LoVo (cell line): ENCODE data around the gene FGD4.

Experiments used
- DNase-seq: peaks from one replicate; pipeline ENCODE4 v3.0.0-alpha.2; 2016; ENCODE audit warnings: low spot score

Gene FGD4

DNA sequence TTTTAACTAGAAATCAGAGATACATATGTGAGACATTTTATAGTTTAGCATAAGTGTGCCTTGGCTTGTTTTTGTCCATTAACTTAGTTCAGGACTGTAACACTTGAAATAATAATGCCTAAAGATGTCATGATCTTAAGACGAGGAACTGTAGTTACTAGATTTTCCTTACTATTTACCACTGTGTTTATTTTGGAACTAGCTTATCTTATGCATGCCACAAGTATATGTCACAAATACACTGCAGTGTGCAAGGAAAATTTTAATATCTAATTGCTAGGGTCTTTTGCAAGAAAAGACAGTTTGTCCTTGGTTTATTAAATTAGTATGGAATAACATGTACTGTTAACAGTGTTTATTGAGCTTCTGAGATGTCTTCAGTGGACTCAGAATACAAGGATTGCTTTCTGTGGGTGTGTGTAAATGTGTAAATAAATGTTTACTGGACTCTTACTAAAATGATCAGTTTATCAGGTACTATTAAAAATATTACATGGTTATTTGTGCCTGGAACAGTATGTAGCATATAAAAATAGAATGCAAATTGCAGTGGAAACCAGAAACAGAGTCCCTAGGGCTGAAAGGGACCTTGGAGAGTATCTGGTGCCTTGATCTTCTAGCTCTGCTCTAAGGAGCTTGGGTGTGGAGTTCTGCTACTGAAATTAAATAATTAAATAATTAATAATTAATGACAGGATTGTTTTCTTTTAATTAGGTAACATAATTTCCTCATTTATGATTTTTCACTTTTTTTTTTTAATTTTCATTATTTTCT, 58.1 kb downstream of the FGD4 start:
- no peak for DNase-seq

GRCh38 chr12:32460638-32461037, 61.3 kb downstream of the FGD4 start:
- DNase-seq = no peak

GRCh38 chr12:32462908-32463307, 63.5 kb downstream of the FGD4 start:
- DNase-seq = no peak

DNA sequence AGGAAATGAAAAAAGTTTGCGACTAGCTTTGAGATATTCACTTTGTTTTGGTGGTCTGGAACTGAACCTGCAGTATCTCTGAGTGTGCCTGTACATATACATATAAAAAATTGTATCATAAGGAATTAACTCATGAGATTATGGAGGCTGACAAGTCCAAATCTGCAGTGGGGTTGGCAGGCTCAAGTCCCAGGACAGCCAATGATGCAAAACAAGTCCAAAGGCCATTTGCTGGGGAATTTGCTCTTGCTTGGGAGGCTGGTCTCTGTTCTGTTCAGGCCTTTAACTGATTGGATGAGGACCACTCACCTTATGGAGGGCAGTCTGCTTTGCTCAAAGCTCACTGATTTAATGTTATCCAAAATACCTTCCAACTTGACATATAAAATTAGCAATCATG, 66.8 kb downstream of the FGD4 start:
- DNase-seq = no peak

GRCh38 chr12:32466986-32467711, 67.8 kb downstream of the FGD4 start:
- DNase-seq = no peak

DNA sequence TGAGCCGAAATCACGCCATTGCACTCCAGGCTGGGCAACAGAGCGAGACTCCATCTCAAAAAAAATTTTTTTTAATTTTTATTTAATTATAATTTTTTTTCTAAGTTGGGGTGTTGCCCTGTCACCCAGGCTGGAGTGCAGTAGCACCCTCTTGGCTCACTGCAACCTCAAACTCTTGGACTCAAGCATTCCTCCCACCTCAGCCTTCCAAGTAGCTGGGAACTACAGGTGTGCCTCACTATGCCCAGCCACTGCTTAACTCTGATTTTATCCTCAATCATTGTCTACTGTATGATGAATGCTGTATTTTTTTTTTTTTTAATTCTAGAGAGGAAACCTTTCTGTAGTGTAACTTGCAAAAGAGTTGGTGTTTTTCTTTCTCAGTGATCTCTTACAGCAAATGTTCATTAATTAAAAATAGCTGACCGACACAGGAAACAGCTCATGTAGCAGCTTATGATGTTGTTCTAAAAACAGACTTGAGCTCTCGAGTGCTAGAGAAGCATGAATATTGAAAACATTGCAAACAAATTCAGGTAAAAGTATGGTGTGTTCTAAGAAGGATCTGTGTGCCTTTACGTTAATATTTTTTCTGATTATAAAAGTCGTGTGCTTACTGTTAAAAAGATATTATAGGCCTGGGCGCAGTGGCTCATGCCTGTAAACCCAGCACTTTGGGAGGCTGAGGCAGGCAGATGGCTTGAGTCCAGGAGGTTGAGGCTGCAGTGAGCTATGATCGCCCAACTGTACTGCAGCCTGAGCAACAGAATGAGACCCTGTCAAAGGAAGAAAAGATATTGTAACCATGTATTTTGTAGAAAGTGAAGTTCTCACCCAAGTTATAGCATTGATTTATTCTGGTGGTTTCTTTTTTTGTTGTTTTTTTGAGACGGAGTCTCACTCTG, 68.9 kb downstream of the FGD4 start:
- no peak for DNase-seq

GRCh38 chr12:32470936-32471470, 71.6 kb downstream of the FGD4 start:
- DNase-seq = no peak

DNA sequence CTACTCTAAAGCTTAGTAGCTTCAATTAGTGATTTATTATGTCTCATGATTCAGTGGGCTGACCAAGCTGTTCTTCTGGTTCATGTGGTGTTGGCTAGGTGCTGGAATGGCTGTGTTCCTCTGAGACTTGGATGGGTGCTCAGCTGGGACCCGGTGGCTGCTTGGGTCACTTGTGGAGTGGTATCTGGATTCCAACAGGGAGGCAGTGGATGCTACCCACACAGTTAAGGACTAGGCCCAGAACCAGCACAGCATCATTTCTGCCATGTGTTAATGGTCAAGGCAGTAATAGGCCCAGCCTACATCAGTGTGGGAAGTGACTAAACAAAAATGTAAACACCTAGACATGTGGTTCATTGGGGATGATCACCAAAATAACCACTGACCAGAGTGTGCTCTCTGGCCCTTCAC, 72.2 kb downstream of the FGD4 start:
- no peak for DNase-seq

DNA sequence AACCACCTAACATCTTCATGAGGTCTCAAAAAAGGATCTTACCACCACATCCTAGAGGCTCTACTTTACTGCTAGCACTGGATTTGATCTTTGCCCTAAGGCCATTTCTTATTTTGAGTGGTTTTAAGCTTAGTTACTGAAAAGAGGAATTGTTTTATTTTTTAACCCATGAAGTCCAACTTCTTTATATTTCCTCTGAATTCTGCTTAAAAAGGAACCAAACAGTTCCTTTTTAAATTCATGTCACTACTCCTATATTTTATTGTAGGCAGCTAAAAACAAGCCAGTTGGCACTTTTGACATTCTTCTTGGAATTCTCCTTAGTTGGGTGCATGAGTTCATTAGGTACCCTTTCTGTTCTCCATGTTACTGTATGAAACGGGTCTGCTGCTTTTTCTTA, 76.4 kb downstream of the FGD4 start:
- no peak for DNase-seq

DNA sequence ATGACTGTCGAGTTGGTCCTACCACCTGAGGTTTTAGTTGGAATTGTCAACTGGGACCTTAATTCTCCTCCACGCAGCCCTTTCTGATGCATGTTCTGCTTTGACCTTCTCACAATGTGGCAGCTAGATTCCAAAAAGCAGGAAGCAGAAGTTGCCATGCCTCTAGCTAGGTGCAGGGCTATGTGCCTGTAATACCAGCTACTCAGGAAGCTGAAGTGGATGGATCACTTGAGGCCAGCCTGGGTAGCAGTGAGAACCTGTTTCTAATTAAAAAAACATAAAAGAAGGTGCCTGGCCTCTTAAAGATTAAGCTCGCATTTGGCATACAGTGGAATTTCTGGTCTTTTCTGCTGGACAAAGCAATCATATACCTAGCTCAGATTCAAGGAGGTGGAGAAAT, 77.1 kb downstream of the FGD4 start:
- no peak for DNase-seq

DNA sequence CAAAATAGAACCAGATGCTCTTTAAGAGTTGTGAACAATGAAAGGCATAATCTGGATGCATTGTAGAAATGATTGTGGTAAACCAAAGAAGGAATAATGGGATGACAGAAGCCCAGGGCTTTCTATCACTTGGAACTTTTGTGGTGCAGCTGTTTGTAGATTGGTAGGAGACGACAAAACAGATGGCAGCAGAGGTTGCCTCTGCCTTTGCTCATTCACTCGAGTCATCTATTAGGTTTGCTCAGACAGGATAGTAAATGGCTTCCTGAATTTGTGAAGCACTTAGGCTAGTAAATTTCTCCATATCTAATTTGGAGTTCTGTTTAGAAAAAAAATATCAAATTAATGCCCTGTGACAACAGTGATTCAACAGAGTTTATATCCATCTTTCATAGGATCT, 78.4 kb downstream of the FGD4 start:
- DNase-seq = no peak

DNA sequence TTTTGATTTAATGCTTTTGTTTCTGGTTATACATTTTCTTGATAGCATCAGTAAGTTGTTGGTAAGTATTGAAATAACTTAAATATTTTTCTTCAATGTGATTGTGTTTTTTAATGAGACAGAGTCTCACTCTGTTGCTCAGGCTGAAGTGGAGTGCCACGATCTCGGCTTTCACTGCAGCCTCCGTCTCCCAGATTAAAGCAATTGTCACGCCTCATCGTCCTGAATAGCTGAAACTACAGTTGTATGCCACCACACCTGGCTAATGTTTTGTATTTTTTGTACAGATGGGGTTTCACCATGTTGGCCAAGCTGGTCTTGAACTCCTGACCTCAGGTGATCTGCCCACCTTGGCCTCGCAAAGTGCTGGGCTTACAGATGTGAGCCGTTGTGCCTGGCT, 78.8 kb downstream of the FGD4 start:
- DNase-seq = no peak

- DNase-seq = no peak
These were observed 79.7 kb downstream of the FGD4 start for GRCh38 chr12:32478858-32479725.

DNA sequence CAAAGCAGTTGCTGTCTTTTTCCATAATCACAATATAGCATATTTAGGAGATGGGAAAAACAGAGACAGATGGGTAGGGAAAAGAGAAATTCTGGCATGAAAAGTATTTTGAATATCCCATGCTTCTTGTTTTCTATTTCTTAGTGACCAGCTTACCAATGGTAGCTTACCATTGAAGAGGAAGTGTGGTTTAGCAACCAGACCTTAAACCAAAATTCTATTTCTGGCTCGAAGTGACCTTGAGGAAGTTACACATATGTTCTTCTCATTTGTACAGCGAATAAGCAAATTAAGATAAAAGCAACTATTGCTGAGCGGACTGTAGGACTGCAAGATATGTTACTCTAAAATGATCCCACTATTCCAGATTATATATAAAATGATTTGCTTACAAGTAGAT, 82.9 kb downstream of the FGD4 start:
- no peak for DNase-seq

GRCh38 chr12:32483499-32483898, 84.1 kb downstream of the FGD4 start:
- no peak for DNase-seq

DNA sequence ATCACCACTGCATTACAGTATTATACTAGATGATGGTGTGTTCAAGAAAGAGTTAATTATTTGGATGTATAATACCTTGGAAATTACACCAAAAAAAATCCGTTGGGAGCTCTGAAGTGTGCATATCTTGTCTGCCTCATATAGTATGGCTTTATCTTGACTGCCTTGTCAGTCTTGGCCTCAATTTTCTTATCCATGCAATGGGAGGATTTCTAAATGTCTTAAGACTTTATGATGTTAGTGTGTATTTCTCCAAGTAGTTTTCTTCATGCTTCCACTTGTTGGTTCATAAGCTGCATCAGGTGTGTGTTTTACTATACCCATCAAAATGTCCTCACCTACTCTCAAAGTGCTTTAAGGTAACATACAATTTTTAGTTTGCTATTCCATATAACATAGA, 84.6 kb downstream of the FGD4 start:
- no peak for DNase-seq

- DNase-seq = no peak
These were observed 86.8 kb downstream of the FGD4 start for GRCh38 chr12:32486158-32486557.

- DNase-seq = no peak
These were observed 88.8 kb downstream of the FGD4 start for GRCh38 chr12:32488132-32488531.

DNA sequence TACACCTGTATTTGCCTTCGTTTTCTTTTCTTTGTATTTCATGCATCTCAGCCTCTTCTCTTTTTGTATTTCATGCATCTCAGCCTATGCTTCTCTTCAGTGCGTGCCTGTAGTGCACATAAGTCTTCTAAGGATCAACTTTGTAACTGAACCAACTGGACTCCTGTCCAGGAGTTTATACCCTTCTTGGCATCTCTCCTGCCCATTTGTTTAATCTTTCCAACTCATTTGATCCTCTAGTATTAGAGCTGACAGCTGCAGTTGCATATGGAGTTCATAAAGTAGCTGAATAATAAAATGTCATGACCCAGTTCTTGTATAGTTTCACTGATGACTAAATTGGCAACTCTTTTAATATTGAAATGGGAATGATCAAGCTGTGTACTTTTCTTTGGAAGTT, 89.7 kb downstream of the FGD4 start:
- DNase-seq = no peak

DNA sequence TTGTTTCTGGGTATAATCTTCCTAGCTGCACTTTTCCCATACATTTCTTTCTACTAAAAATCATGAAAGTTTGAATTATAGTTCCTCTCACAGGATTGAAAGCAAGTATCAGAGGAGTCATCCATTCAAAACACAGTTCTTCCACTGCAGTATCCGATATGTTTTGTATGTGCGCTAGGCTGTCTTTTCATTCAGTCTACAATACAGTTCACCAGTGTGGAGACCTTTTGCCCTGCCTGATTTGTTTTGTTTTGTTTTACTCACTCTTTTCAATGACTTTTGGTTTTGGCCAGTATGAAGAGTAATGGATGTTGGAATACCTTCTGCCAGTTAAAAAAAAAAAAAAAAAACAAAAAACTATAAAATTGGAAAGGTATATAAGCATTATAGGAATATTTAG, 91.4 kb downstream of the FGD4 start:
- DNase-seq = no peak

- no peak for DNase-seq
These were observed 93.9 kb downstream of the FGD4 start for GRCh38 chr12:32493282-32493681.
